Uterus (tissue), 2 donors: ENCODE data around the gene UNC119B.
"Not testable (repeated sequence)": the region's sequence is repeated elsewhere in the genome, so short reads cannot be mapped to it uniquely, and the experiment has no call there.

Experiments
- POLR2A ChIP-seq, 2 donors: fragments of 450-650 bp; IDR thresholded peaks; one replicate each; pipeline ENCODE4 v1.6.1; 2016; ENCODE audit warnings: antibody characterized with exemption in 2 of 2, mild to moderate bottlenecking in 1 of 2, moderate library complexity in 1 of 2
- TF ChIP-seq, protein P1 (sequence below), 4 experiments: fragments of 200-600 bp in 2 of 4; fragments of 450-650 bp in 2 of 4; sonication (generic) in 2 of 4; IDR thresholded peaks; one replicate each; pipeline ENCODE4 v1.5.1; 2016 to 2019; ENCODE audit warnings: antibody characterized with exemption in 4 of 4, mild to moderate bottlenecking in 2 of 4, moderate library complexity in 1 of 4

DNA sequence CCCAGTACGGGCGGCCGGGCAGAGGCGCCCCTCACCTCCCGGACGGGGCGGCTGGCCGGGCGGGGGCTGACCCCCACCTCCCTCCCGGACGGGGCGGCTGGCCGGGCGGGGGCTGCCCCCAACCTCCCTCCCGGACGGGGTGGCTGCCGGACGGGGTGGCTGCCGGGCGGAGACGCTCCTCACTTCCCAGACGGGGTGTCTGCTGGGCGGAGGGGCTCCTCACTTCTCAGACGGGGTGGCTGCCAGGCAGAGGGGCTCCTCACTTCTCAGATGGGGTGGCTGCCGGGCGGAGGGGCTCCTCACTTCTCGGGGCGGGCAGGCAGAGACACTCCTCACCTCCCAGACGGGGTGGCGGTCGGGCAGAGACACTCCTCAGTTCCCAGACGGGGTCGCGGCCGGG, 21.9 kb downstream of the UNC119B start:
- TF ChIP-seq, protein P1, sequence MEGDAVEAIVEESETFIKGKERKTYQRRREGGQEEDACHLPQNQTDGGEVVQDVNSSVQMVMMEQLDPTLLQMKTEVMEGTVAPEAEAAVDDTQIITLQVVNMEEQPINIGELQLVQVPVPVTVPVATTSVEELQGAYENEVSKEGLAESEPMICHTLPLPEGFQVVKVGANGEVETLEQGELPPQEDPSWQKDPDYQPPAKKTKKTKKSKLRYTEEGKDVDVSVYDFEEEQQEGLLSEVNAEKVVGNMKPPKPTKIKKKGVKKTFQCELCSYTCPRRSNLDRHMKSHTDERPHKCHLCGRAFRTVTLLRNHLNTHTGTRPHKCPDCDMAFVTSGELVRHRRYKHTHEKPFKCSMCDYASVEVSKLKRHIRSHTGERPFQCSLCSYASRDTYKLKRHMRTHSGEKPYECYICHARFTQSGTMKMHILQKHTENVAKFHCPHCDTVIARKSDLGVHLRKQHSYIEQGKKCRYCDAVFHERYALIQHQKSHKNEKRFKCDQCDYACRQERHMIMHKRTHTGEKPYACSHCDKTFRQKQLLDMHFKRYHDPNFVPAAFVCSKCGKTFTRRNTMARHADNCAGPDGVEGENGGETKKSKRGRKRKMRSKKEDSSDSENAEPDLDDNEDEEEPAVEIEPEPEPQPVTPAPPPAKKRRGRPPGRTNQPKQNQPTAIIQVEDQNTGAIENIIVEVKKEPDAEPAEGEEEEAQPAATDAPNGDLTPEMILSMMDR (IDR thresholded peaks at IDR 0.05) = not testable (repeated sequence)
- not testable (repeated sequence) for TF ChIP-seq POLR2A (IDR thresholded peaks at IDR 0.05)
